GM12878 (cell line): Measurements from ENCODE around the gene TRIOBP. TPM values are rescaled to one million over a fixed set of nuclear protein-coding genes. Genes with fewer than 3 reads are reported as not detected.

Source experiments
- ATAC-seq: fragments of 200-7000 bp; cut with Tn5 transposase; 3 replicates; pipeline ENCODE4 v1.9.1; 2020; ENCODE audit warnings: mild to moderate bottlenecking, moderate library complexity
- BruUV-seq: library from RNA; stranded (reverse); fragments of 400-500 nt; replicated peaks from 2 replicates; lab custom pipeline; 2021; lab: Mats Ljungman, UMichigan
- CTCF ChIA-PET: fragments of 300-600 bp; sonication (Branson Sonifier 250); formaldehyde crosslinking; extraction: SDS; loops from one replicate; lab custom pipeline; 2021; ENCODE audit warnings: inconsistent platforms; lab: Yijun Ruan, JAX
- POLR2A ChIA-PET: fragments of 350-600 bp; formaldehyde crosslinking; extraction: SDS; loops from one replicate; lab custom pipeline; 2021; ENCODE audit warnings: inconsistent platforms; lab: Charles Lee
- RAD21 ChIA-PET: fragments of 300-600 bp; sonication (Branson Sonifier 250); formaldehyde crosslinking; loops from one replicate; lab custom pipeline; 2023; ENCODE audit warnings: antibody characterized with exemption; ENCODE audit not compliant: unreplicated experiment; lab: Charles Lee
- SMC1A ChIA-PET: fragments of 300-600 bp; sonication (Branson Sonifier 250); formaldehyde crosslinking; loops from one replicate; lab custom pipeline; 2023; ENCODE audit not compliant: unreplicated experiment, uncharacterized antibody; lab: Charles Lee
- DNase-seq: peaks from one replicate; pipeline ENCODE4 v3.0.0-alpha.2; 2011; ENCODE audit warnings: low read depth, low spot score
- FAIRE-seq: peaks from 3 replicates; lab custom pipeline; 2011; peaks lifted over from hg19 to GRCh38; lab: Jason Lieb, UNC
- H2AFZ ChIP-seq: 2 replicates; pipeline ENCODE4 v1.6.0; 2011; ENCODE audit warnings: low read depth, low read length, control low read depth; ENCODE audit not compliant: control insufficient read depth
- H3K27ac ChIP-seq: 2 replicates; pipeline ENCODE4 v1.5.1; 2011; ENCODE audit warnings: control low read depth; ENCODE audit not compliant: control insufficient read depth, insufficient read depth
- H3K27me3 ChIP-seq, 2 experiments: replicated peaks in 1 of 2; 2 replicates each; pipeline versions ENCODE4 v1.6.0 to v1.6.1; 2011; ENCODE audit warnings: low read length in 1 of 2; ENCODE audit not compliant: control insufficient read depth in 2 of 2, insufficient read depth in 2 of 2
- H3K36me3 ChIP-seq, 2 experiments: 2 replicates each; pipeline ENCODE4 v1.5.1; 2011; ENCODE audit warnings: low read length in 1 of 2; ENCODE audit not compliant: control insufficient read depth in 2 of 2, insufficient read depth in 2 of 2
- H3K4me1 ChIP-seq: 2 replicates; pipeline ENCODE4 v1.6.1; 2011; ENCODE audit warnings: mild to moderate bottlenecking, low read length, moderate library complexity, mixed read lengths; ENCODE audit not compliant: control insufficient read depth, insufficient read depth
- H3K4me2 ChIP-seq: 2 replicates; pipeline ENCODE4 v1.6.0; 2011; ENCODE audit warnings: control low read depth; ENCODE audit not compliant: control insufficient read depth, insufficient read depth
- H3K4me3 ChIP-seq: fragments of 200-600 bp; sonication (generic); 2 replicates; pipeline ENCODE4 v1.5.1; 2016
- H3K79me2 ChIP-seq: 2 replicates; pipeline ENCODE4 v1.6.0; 2011; ENCODE audit warnings: low read length; ENCODE audit not compliant: control insufficient read depth, insufficient read depth
- H3K9ac ChIP-seq: 2 replicates; pipeline ENCODE4 v1.8.0; 2011; ENCODE audit warnings: low read length, control low read depth, mixed read lengths; ENCODE audit not compliant: control insufficient read depth, insufficient read depth
- H3K9me3 ChIP-seq: replicated peaks from 3 replicates; pipeline ENCODE4 v1.5.1; 2011; ENCODE audit warnings: mild to moderate bottlenecking, low read length; ENCODE audit not compliant: control insufficient read depth, insufficient read depth
- H4K20me1 ChIP-seq: 2 replicates; pipeline ENCODE4 v1.6.0; 2011; ENCODE audit not compliant: control insufficient read depth, insufficient read depth
- EP300 ChIP-seq, 2 experiments: fragments of 150-350 bp in 1 of 2; IDR thresholded peaks; 2 replicates each; pipeline ENCODE4 v1.6.1; 2011 to 2012; ENCODE audit warnings: low read depth in 2 of 2, low read length in 2 of 2, borderline replicate concordance in 1 of 2, improper control_type of control experiment in 1 of 2, inconsistent platforms in 1 of 2; ENCODE audit not compliant: control insufficient read depth in 1 of 2
- ETV6 ChIP-seq, 2 experiments: fragments of 450-650 bp in 1 of 2; IDR thresholded peaks in 1 of 2; conservative IDR thresholded peaks in 1 of 2; 2 replicates each; pipeline ENCODE4 v1.6.1; 2014; ENCODE audit warnings: antibody characterized with exemption in 1 of 2, borderline replicate concordance in 1 of 2, low read depth in 1 of 2, mild to moderate bottlenecking in 1 of 2, moderate library complexity in 1 of 2
- MTA2 ChIP-seq: fragments of 450-650 bp; IDR thresholded peaks from 2 replicates; pipeline ENCODE4 v1.6.1; 2016; ENCODE audit warnings: low read depth, mild to moderate bottlenecking, moderate library complexity
- RAD21 ChIP-seq: IDR thresholded peaks from 2 replicates; pipeline ENCODE4 v1.6.1; 2011; ENCODE audit warnings: mild to moderate bottlenecking, low read depth, low read length, moderate library complexity; ENCODE audit not compliant: insufficient read depth
- SP1 ChIP-seq: IDR thresholded peaks from one replicate; pipeline ENCODE4 v1.6.1; 2011; ENCODE audit warnings: low read depth, low read length
- USF1 ChIP-seq: IDR thresholded peaks from 2 replicates; pipeline ENCODE4 v1.6.1; 2011; ENCODE audit warnings: borderline replicate concordance, low read depth, mild to moderate bottlenecking, moderate library complexity, mixed read lengths, low read length; ENCODE audit not compliant: insufficient read depth; ENCODE audit errors: extremely low read length
- YY1 ChIP-seq: IDR thresholded peaks from 2 replicates; pipeline ENCODE4 v1.6.1; 2011; ENCODE audit warnings: low read depth, mild to moderate bottlenecking, low read length
- WGBS: methylation state at CpG from one replicate; pipeline ENCODE4 v1.1.6; 2016; ENCODE audit warnings: low lambda C conversion rate; ENCODE audit not compliant: insufficient replicate concordance, insufficient coverage; ENCODE audit errors: missing lambda C conversion rate; 5-methylcytosine and 5-hydroxymethylcytosine counted together
- in situ Hi-C: fragments of 300-500 bp; cut with MboI; formaldehyde crosslinking; loops from 9 replicates; pipeline ENCODE4 v1.14.3; 2018; ENCODE audit warnings: mixed read lengths
- intact Hi-C: fragments of 100-400 bp; cut with micrococcal nuclease; formaldehyde crosslinking; loops from one replicate; pipeline ENCODE4 v1.14.2; 2022; ENCODE audit not compliant: unreplicated experiment
- polyA plus RNA-seq, 11 experiments: library from polyadenylated mRNA; depleted of rRNA in 4 of 11; unstranded in 6 of 11; stranded (reverse) in 5 of 11; fragments of >200 nt; fragmentation: Nextera tagmentation in 4 of 11; fragmentation: Illumina TruSeq in 1 of 11; extraction: Ambion mirVana in 4 of 11; extraction: Trizol in 1 of 11; gene quantifications; 1 replicate in 1 of 11; 2 replicates in 10 of 11; pipeline versions ENCODE4 v1.2.1 to v1.2.3, GENCODE V29; 2011 to 2016; ENCODE audit warnings: inconsistent platforms in 2 of 11, missing spikeins in 2 of 11, low read depth in 1 of 11
- total RNA-seq, 4 experiments: library from RNA; depleted of rRNA in 3 of 4; stranded (reverse); fragments of >200 nt in 3 of 4; fragmentation: Illumina TruSeq in 1 of 4; extraction: Trizol in 1 of 4; gene quantifications; 2 replicates each; pipeline versions ENCODE4 v1.2.1 to v1.2.3, GENCODE V29; 2013 to 2021
- TF ChIP-seq, protein P1 (sequence below): fragments of 450-650 bp; IDR thresholded peaks from 2 replicates; pipeline ENCODE4 v1.6.1; 2017; ENCODE audit warnings: mild to moderate bottlenecking

The TRIOBP gene
- total and polyA plus RNA-seq, 10 of the 15 experiments (the other 5 are each of a cell fraction or from before 2014, with no cell fraction given), result 0.21 to 23.6 (median 11.9) TPM

DNA sequence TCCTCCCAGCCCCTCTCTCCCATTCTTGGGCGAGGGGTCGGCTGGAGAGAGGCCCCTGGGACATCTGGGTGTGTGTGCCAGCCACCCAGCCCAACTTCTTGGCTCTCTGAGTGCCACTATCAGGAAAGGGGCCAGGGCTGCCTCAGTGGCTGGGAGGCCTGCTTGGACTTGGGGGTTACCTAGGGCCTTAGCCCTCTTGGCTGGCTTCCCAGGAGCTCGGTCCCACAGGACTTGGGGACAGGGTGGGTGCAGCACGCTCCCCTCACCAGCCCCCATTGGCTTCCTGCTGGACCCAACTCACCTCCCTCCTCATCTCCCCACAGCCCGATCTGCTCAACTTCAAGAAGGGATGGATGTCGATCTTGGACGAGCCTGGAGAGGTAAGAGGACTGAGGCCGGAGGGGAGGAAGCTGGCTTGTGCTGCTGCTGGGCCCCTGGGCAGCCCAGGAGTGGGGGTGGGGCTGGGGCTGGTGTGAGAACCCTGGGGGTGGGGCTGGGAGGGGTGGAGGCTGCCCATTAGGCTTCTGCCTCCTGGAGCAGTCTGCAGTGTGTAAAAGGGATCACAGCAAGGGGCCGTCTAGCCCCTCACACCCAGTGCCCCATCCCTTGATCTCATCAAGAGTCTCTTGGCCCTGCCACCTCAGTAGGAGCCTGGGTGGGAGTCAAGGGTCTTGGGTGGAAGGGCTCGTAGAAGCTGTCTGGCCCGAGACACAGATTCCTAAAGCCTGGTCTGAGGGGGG, 54.8 kb downstream of the TRIOBP start (continued):
- no peak for TF ChIP-seq ETV6 (conservative IDR thresholded peaks at IDR 0.05 in 1 of 2, IDR thresholded peaks at IDR 0.05 in 1 of 2; ENCODE audit: borderline replicate concordance in 1 of 2, low read depth in 1 of 2)

- Histone ChIP-seq H3K4me2 (no peak overlapping the region), H3K36me3 (peaks cover 2 to 8% of the 10 kb centered on the region in 2 experiments; a peak in 3 of 4 replicates), H3K4me1 (peaks cover 5% of the 10 kb centered on the region; the same call in 1 of the 2 replicates), H3K79me2 (peaks cover 9% of the 10 kb centered on the region), H3K9ac (no peak overlapping the region), H3K9me3 (no peaks in the 10 kb centered on the region), H2AFZ (no peak overlapping the region), H4K20me1 (no peaks in the 10 kb centered on the region; the same call in 1 of the 2 replicates), H3K4me3 (no peak overlapping the region), H3K27ac (no peak overlapping the region), H3K27me3 (no peaks in the 10 kb centered on the region)
- ATAC-seq, result no peak
- intact Hi-C loops, result no loop called here
- SMC1A ChIA-PET, result no interaction called here
- CTCF ChIA-PET, result no interaction called here
- RAD21 ChIA-PET, result no interaction called here
- DNase-seq, result no peak
- POLR2A ChIA-PET, result interaction anchor here (0.5 kb wide), 1 partner anchor 8 kb away, joined by 7 read pairs; no protein-coding TSS in a partner anchor
- FAIRE-seq, result no peak
- no TSS peak for BruUV-seq
- 94% methylated on average over 15 of the region's 17 CpGs for WGBS
- TF ChIP-seq, protein P1, sequence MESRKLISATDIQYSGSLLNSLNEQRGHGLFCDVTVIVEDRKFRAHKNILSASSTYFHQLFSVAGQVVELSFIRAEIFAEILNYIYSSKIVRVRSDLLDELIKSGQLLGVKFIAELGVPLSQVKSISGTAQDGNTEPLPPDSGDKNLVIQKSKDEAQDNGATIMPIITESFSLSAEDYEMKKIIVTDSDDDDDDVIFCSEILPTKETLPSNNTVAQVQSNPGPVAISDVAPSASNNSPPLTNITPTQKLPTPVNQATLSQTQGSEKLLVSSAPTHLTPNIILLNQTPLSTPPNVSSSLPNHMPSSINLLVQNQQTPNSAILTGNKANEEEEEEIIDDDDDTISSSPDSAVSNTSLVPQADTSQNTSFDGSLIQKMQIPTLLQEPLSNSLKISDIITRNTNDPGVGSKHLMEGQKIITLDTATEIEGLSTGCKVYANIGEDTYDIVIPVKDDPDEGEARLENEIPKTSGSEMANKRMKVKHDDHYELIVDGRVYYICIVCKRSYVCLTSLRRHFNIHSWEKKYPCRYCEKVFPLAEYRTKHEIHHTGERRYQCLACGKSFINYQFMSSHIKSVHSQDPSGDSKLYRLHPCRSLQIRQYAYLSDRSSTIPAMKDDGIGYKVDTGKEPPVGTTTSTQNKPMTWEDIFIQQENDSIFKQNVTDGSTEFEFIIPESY, result no peak
- no peak for TF ChIP-seq EP300 (IDR thresholded peaks at IDR 0.05; ENCODE audit: borderline replicate concordance in 1 of 2, control insufficient read depth in 1 of 2, low read depth in 2 of 2, low read length in 2 of 2)
- TF ChIP-seq SP1, result no peak
- TF ChIP-seq YY1, result no peak
- TF ChIP-seq USF1, result no peak
- no peak for TF ChIP-seq MTA2
- no peak for TF ChIP-seq RAD21
- in situ Hi-C loops, result no loop called here
These were observed 55.6 kb downstream of the TRIOBP start for GRCh38 chr22:37752189-37753087.
